T follicular helper cell (primary cell): ENCODE measurements around the gene FHIT.
"Not testable (repeated sequence)": the region's sequence is repeated elsewhere in the genome, so short reads cannot be mapped to it uniquely, and the experiment has no call there.

Source experiments
- DNase-seq: peaks from one replicate; pipeline ENCODE4 v3.0.0-alpha.2; 2020; ENCODE audit warnings: low read depth

Gene FHIT

GRCh38 chr3:61226166-61226686 is 25.0 kb downstream of the FHIT start:
- no peak for DNase-seq

- DNase-seq: no peak
Observed at GRCh38 chr3:61224823-61225222, 26.4 kb downstream of the FHIT start.

GRCh38 chr3:61223451-61223850 is 27.8 kb downstream of the FHIT start:
- no peak for DNase-seq

GRCh38 chr3:61222467-61222866 is 28.8 kb downstream of the FHIT start:
- no peak for DNase-seq

- DNase-seq: no peak
Observed at GRCh38 chr3:61221759-61222362, 29.4 kb downstream of the FHIT start.

GRCh38 chr3:61218504-61218903 is 32.7 kb downstream of the FHIT start:
- no peak for DNase-seq

GRCh38 chr3:61216171-61216570 is 35.1 kb downstream of the FHIT start:
- not testable (repeated sequence) for DNase-seq

GRCh38 chr3:61202086-61202485 is 49.2 kb downstream of the FHIT start:
- no peak for DNase-seq

GRCh38 chr3:61201071-61201470 is 50.2 kb downstream of the FHIT start:
- no peak for DNase-seq

- DNase-seq: no peak
Observed at GRCh38 chr3:61200270-61200669, 51.0 kb downstream of the FHIT start.

GRCh38 chr3:61199843-61200242 is 51.4 kb downstream of the FHIT start:
- no peak for DNase-seq

GRCh38 chr3:61194892-61195538 is 56.2 kb downstream of the FHIT start:
- no peak for DNase-seq

GRCh38 chr3:61192222-61192621 is 59.0 kb downstream of the FHIT start:
- no peak for DNase-seq

GRCh38 chr3:61190205-61190604 is 61.0 kb downstream of the FHIT start:
- DNase-seq: not testable (repeated sequence)

- DNase-seq: no peak
Observed at GRCh38 chr3:61186030-61186429, 65.2 kb downstream of the FHIT start.

GRCh38 chr3:61184956-61185355 is 66.3 kb downstream of the FHIT start:
- DNase-seq: no peak

GRCh38 chr3:61182662-61183061 is 68.6 kb downstream of the FHIT start:
- no peak for DNase-seq

- no peak for DNase-seq
Observed at GRCh38 chr3:61181874-61182273, 69.4 kb downstream of the FHIT start.

- no peak for DNase-seq
Observed at GRCh38 chr3:61180206-61180605, 71.0 kb downstream of the FHIT start.

- DNase-seq: no peak
Observed at GRCh38 chr3:61178167-61178566, 73.1 kb downstream of the FHIT start.

- DNase-seq: no peak
Observed at GRCh38 chr3:61177450-61177849, 73.8 kb downstream of the FHIT start.

GRCh38 chr3:61173676-61174075 is 77.6 kb downstream of the FHIT start:
- DNase-seq: no peak

GRCh38 chr3:61172684-61173083 is 78.6 kb downstream of the FHIT start:
- no peak for DNase-seq

GRCh38 chr3:61172203-61172602 is 79.0 kb downstream of the FHIT start:
- DNase-seq: no peak
